ENCODE data around the gene KLHDC4. TPM values are rescaled to one million over a fixed set of nuclear protein-coding genes. Genes with fewer than 3 reads are reported as not detected.

The KLHDC4 gene
- total RNA-seq, 2 donors from 2014 or later, result 21.8 to 79.4 TPM

- intact Hi-C loops (cut with DNase I), result no loop called here
- Histone ChIP-seq H3K4me3 (no peak overlapping the region), H3K27ac (no peak overlapping the region), H3K9me3 (no peaks in the 10 kb centered on the region), H3K36me3 (no peaks in the 10 kb centered on the region), H3K27me3 (no peaks in the 10 kb centered on the region), H3K9ac (ENCODE audit: low read depth in 2 of 2, low read length in 2 of 2) (no peak overlapping the region), H3K4me1 (no peaks in the 10 kb centered on the region)
- DNase-seq, result no peak
- no peak for TF ChIP-seq CTCF (IDR thresholded peaks at IDR 0.05)
These were observed 59.3 kb downstream of the KLHDC4 start for GRCh38 chr16:87706278-87707000.

GRCh38 chr16:87705771-87706277 lies 60.0 kb downstream of the KLHDC4 start:
- intact Hi-C loops (cut with DNase I), result no loop called here
- Histone ChIP-seq H3K4me3 (no peak overlapping the region), H3K27ac (no peak overlapping the region), H3K9ac (ENCODE audit: low read depth in 2 of 2, low read length in 2 of 2) (no peak overlapping the region), H3K9me3 (no peaks in the 10 kb centered on the region), H3K4me1 (no peaks in the 10 kb centered on the region), H3K36me3 (no peaks in the 10 kb centered on the region), H3K27me3 (no peaks in the 10 kb centered on the region)
- DNase-seq, result no peak
- TF ChIP-seq CTCF (IDR thresholded peaks at IDR 0.05), result no peak

GRCh38 chr16:87704754-87705353 lies 60.9 kb downstream of the KLHDC4 start:
- Histone ChIP-seq H3K27ac (no peak overlapping the region), H3K36me3 (no peaks in the 10 kb centered on the region)
- intact Hi-C loops (cut with DNase I), result no loop called here

GRCh38 chr16:87703835-87704375 lies 61.9 kb downstream of the KLHDC4 start:
- H3K4me1 ChIP-seq, result no peaks in the 10 kb centered on the region
- intact Hi-C loops (cut with DNase I), result no loop called here

More at GRCh38 chr16:87704754-87705353, 60.9 kb downstream of the KLHDC4 start:
- H3K4me3 ChIP-seq, result no peak overlapping the region
- H3K4me1 ChIP-seq, result no peaks in the 10 kb centered on the region
- no peaks in the 10 kb centered on the region for H3K9me3 ChIP-seq
- H3K27me3 ChIP-seq, result no peaks in the 10 kb centered on the region
- no peak overlapping the region for H3K9ac ChIP-seq (ENCODE audit: low read depth in 2 of 2, low read length in 2 of 2)
- TF ChIP-seq CTCF (IDR thresholded peaks at IDR 0.05), result no peak
- no peak for DNase-seq

GRCh38 chr16:87703071-87703470 lies 62.7 kb downstream of the KLHDC4 start:
- no peak overlapping the region for H3K9ac ChIP-seq (ENCODE audit: low read depth in 2 of 2, low read length in 2 of 2)
- no peaks in the 10 kb centered on the region for H3K4me1 ChIP-seq
- no peak for TF ChIP-seq CTCF (IDR thresholded peaks at IDR 0.05)
- no peak overlapping the region for H3K27ac ChIP-seq
- H3K27me3 ChIP-seq, result no peaks in the 10 kb centered on the region
- H3K36me3 ChIP-seq, result no peaks in the 10 kb centered on the region
- no peak overlapping the region for H3K4me3 ChIP-seq
- DNase-seq, result no peak
- intact Hi-C loops (cut with DNase I), result no loop called here
- no peaks in the 10 kb centered on the region for H3K9me3 ChIP-seq

More at GRCh38 chr16:87703835-87704375, 61.9 kb downstream of the KLHDC4 start:
- no peaks in the 10 kb centered on the region for H3K27me3 ChIP-seq
- H3K9ac ChIP-seq (ENCODE audit: low read depth in 2 of 2, low read length in 2 of 2), result no peak overlapping the region
- TF ChIP-seq CTCF (IDR thresholded peaks at IDR 0.05), result no peak
- no peak overlapping the region for H3K27ac ChIP-seq
- no peak overlapping the region for H3K4me3 ChIP-seq
- no peak for DNase-seq
- H3K36me3 ChIP-seq, result no peaks in the 10 kb centered on the region
- no peaks in the 10 kb centered on the region for H3K9me3 ChIP-seq
